Activated CD8-positive, alpha-beta memory T cell treated with anti-CD3 and anti-CD28 coated beads for 48 hours (primary cell): ENCODE measurements around the gene ZNF324.

Source experiments
- DNase-seq, 3 experiments: peaks; one replicate each; pipeline ENCODE4 v3.0.0-alpha.2; 2020; ENCODE audit warnings: low read depth in 2 of 3, low spot score in 2 of 3

ZNF324 gene

DNA sequence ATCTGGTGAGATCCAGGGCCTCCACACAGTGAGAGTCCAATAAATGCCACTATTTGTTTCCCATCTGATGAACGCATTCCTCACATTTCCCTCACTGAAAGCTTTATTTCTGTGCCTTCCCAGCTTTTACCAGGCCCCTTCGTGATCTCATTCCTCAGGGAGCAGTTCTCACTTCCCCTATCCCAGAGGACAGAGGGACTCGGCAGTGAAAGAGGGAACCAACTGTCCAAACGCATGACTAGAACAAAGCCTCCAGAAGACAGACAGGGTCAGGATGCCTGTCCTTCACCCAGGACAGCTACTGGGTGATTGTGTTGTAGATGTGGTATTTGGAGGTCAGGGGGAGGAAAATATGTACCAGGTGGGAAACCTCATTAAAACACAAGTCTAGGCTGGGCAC is 54.8 kb downstream of the ZNF324 start:
- no peak for DNase-seq

DNA sequence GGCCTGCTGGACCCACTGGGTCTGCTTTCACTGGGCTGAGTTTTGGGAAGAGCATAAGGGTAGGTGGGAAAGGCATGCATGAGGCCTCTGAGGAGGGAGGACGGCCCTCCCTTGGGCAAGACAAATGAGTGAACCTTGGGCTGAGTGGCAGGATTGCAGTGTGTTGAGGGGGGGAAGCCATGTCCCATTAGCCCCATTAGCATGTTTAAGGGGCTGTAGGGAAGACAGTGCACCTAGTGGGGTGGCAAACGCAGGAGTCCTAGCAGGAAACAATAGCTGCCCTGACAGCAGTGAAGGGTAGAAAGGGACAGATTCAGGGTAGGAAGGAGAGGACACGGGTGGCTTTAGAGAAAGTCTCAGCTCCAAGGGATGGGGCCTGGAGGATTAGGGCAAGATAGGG is 55.8 kb downstream of the ZNF324 start:
- DNase-seq, result no peak
